Bronchial epithelial cell (primary cell): ENCODE data around the gene JAG1. TPM values are rescaled to one million over a fixed set of nuclear protein-coding genes. Genes with fewer than 3 reads are reported as not detected.

Experiments used
- DNase-seq: peaks from one replicate; pipeline ENCODE4 v3.0.0-alpha.2; 2010; ENCODE audit warnings: low read depth
- FAIRE-seq: peaks from 2 replicates; lab custom pipeline; 2011; peaks lifted over from hg19 to GRCh38; lab: Jason Lieb, UNC
- H3K27me3 ChIP-seq: 2 replicates; pipeline ENCODE4 v1.5.1; 2011; ENCODE audit warnings: low read length; ENCODE audit not compliant: control insufficient read depth, insufficient read depth
- H3K36me3 ChIP-seq: 2 replicates; pipeline ENCODE4 v1.5.1; 2011; ENCODE audit warnings: low read length; ENCODE audit not compliant: control insufficient read depth, insufficient read depth
- H3K4me3 ChIP-seq: 2 replicates; pipeline ENCODE4 v1.5.1; 2011; ENCODE audit warnings: mild to moderate bottlenecking, low read depth, low read length, control low read depth
- total RNA-seq: library from RNA; depleted of rRNA; stranded (reverse); fragments of >200 nt; gene quantifications from 2 replicates; pipeline ENCODE4 v1.2.1, GENCODE V29; 2014
- TF ChIP-seq, protein P1 (sequence below): IDR thresholded peaks from 2 replicates; pipeline ENCODE4 v1.5.1; 2011; ENCODE audit warnings: mild to moderate bottlenecking, moderate library complexity, low read length, control low read depth, inconsistent platforms; ENCODE audit not compliant: insufficient read depth, severe bottlenecking

The JAG1 gene
- total RNA-seq, 1 donor from 2014 or later, result 310 TPM

DNA sequence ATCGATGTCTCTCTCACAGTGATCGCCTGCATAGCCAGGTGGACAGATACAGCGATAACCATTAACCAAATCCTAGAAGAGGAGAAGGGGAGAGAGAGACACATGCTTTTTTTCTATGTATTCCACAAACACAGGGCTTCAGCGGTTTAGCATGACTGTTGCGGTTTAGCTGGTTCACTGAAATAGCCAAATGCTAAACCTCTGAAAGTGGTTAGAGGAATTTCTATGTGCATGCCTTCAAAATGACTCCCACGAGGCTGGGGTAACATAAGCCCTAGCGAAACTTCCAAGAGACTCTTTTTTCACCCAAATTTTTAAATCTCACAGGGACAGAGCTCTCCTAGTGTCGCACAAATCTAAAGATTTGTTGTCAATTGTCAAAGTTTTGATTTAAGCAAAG lies 25.1 kb downstream of the JAG1 start:
- Histone ChIP-seq H3K4me3 (no peak overlapping the region), H3K27me3 (no peaks in the 10 kb centered on the region), H3K36me3 (peaks cover 74% of the 10 kb centered on the region)
- FAIRE-seq, result no peak
- DNase-seq, result no peak
- TF ChIP-seq, protein P1, sequence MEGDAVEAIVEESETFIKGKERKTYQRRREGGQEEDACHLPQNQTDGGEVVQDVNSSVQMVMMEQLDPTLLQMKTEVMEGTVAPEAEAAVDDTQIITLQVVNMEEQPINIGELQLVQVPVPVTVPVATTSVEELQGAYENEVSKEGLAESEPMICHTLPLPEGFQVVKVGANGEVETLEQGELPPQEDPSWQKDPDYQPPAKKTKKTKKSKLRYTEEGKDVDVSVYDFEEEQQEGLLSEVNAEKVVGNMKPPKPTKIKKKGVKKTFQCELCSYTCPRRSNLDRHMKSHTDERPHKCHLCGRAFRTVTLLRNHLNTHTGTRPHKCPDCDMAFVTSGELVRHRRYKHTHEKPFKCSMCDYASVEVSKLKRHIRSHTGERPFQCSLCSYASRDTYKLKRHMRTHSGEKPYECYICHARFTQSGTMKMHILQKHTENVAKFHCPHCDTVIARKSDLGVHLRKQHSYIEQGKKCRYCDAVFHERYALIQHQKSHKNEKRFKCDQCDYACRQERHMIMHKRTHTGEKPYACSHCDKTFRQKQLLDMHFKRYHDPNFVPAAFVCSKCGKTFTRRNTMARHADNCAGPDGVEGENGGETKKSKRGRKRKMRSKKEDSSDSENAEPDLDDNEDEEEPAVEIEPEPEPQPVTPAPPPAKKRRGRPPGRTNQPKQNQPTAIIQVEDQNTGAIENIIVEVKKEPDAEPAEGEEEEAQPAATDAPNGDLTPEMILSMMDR, result no peak

DNA sequence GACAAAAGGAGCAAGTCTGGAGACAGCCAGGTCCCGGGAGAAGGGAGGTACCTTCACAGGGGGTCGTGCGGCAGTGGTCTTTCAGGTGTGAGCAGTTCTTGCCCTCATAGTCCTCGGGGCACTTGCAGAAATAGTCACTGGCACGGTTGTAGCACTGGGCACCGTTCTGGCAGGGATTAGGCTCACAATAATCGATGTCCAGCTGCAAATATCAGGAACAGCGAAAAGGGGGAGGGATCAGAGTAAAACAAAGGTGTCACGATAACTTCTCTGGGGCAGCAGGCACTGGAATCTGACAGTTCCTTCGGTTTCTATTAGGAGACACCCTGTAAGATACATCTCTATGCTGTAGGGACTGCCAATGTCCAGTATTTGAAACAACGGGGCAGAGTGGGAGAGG lies 25.9 kb downstream of the JAG1 start:
- H3K27me3 ChIP-seq, result no peaks in the 10 kb centered on the region
- TF ChIP-seq, protein P1, result no peak
- DNase-seq, result no peak
- no peak for FAIRE-seq
- peaks cover 78% of the 10 kb centered on the region for H3K36me3 ChIP-seq
- H3K4me3 ChIP-seq, result no peak overlapping the region

DNA sequence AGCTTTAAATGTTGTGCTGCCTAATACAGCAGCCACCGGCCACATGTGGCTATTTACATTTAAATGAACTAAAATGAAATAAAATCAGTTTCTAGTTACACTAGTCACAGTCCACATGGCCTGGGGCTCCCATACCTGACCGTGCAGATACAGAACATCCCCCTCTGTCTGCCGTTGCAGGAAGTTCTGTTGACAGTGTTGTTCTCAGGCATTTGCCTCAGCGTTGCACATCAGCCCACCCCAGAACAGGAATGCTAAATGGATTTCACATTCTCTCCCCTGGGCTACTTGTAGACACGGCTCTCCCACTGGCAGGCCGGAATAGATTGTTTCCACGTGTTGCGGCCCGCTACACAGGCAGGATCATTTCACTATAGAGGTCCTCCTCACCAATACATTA lies 26.3 kb downstream of the JAG1 start:
- H3K27me3 ChIP-seq, result no peaks in the 10 kb centered on the region
- TF ChIP-seq, protein P1, result peak; percentile 16
- peak; percentile 13 for FAIRE-seq
- no peak for DNase-seq
- H3K36me3 ChIP-seq, result peaks cover 76% of the 10 kb centered on the region
- H3K4me3 ChIP-seq, result no peak overlapping the region

DNA sequence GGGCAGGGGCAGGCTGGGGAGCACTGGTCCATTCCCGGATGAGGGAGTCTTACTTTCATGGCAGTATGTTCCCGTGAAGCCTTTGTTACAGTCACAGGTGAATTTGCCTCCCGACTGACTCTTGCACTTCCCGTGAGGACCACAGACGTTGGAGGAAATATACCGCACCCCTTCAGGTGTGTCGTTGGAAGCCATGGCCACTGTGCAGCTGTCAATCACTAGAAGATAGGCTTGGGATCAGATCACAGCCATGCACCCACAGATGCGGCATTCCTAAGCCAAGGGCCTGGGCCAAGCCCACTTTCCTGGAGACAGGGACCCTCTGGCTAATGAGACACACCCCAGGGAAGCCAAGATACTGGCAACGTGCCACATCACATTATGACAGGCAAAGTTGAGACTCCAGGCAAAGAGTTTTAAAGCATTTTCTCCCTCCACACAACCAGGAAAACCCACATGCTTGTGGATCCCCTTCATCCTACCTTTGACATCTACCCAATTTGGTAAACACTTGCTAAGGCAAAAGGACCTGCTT lies 26.8 kb downstream of the JAG1 start:
- no peak for FAIRE-seq

DNA sequence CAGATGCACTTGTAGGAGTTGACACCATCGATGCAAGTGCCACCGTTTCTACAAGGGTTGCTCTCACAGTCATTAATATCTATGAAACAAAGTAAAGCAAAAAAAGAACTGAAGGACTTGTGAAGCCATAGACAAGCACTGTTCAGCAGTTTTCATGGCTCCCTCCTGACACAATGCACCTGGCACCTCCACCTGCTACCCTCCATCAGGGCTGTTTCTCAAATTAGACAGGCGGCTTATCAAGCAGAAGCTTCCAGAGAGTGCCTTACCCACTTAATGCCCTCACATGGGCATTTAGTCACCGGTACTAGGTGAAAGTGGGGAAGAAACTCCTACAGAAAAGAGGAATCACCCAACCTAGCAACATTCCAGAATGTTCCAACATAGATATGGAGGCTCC lies 27.8 kb downstream of the JAG1 start:
- Histone ChIP-seq H3K4me3 (no peak overlapping the region), H3K36me3 (peaks cover 78% of the 10 kb centered on the region), H3K27me3 (no peaks in the 10 kb centered on the region)
- FAIRE-seq (no peak), DNase-seq (no peak)
- TF ChIP-seq, protein P1, result no peak

More for the DNA sequence above, 26.8 kb downstream of the JAG1 start:
- Histone ChIP-seq H3K27me3 (no peaks in the 10 kb centered on the region), H3K36me3 (peaks cover 78% of the 10 kb centered on the region), H3K4me3 (no peak overlapping the region)
- DNase-seq, result no peak
- TF ChIP-seq, protein P1, result no peak

DNA sequence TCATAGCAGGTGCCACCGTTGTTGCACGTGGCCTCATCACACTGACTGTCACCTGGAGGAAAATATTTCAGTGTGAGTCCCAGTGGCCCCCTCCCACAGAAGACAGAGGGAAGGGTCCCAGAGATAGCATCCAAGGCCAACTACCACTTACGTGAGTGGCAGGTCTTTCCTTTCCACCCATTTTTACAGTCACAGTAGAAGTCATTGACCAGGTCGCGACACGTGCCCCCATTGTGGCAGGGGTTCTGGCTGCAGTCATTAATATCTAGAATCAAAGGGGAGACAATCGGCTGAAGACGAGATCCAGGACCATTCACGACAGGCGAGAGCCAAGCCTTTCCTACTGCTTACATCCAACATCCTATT lies 28.6 kb downstream of the JAG1 start:
- no peak for DNase-seq
- Histone ChIP-seq H3K36me3 (peaks cover 78% of the 10 kb centered on the region), H3K4me3 (no peak overlapping the region), H3K27me3 (no peaks in the 10 kb centered on the region)
- TF ChIP-seq, protein P1, result no peak
- peak; percentile 28 for FAIRE-seq
